Mesothelial cell of epicardium (in vitro differentiated cells): Measurements from ENCODE around the gene ASPDH. TPM values are rescaled to one million over a fixed set of nuclear protein-coding genes. Genes with fewer than 3 reads are reported as not detected.

Experiments used
- DNase-seq, 2 experiments: peaks; one replicate each; pipeline ENCODE4 v3.0.0; 2021; ENCODE audit warnings: low spot score in 2 of 2; ENCODE audit not compliant: unreplicated experiment in 2 of 2
- H3K27ac Mint-ChIP-seq: 2 replicates; pipeline ENCODE4 v1.8.0; 2021; ENCODE audit warnings: mixed read lengths
- H3K27me3 Mint-ChIP-seq: 2 replicates; pipeline ENCODE4 v1.8.0; 2021; ENCODE audit warnings: low read depth, mixed read lengths
- H3K36me3 Mint-ChIP-seq: 2 replicates; pipeline ENCODE4 v1.8.0; 2021; ENCODE audit warnings: mixed read lengths
- H3K4me1 Mint-ChIP-seq: 2 replicates; pipeline ENCODE4 v1.8.0; 2021; ENCODE audit warnings: mixed read lengths
- H3K4me3 Mint-ChIP-seq: 2 replicates; pipeline ENCODE4 v1.8.0; 2021; ENCODE audit warnings: mild to moderate bottlenecking, moderate library complexity, mixed read lengths
- H3K9me3 Mint-ChIP-seq: 2 replicates; pipeline ENCODE4 v1.8.0; 2021; ENCODE audit warnings: mixed read lengths
- total RNA-seq: library from RNA; stranded (reverse); gene quantifications from 3 replicates; pipeline ENCODE4 v1.2.1, GENCODE V29; 2021
- TF ChIP-seq, protein P1 (sequence below): fragments of 200-600 bp; sonication (generic); IDR thresholded peaks from one replicate; pipeline ENCODE4 v1.5.0; 2021; ENCODE audit warnings: antibody characterized with exemption; ENCODE audit not compliant: unreplicated experiment

Gene ASPDH
- total RNA-seq, 1 donor from 2014 or later = not detected

DNA sequence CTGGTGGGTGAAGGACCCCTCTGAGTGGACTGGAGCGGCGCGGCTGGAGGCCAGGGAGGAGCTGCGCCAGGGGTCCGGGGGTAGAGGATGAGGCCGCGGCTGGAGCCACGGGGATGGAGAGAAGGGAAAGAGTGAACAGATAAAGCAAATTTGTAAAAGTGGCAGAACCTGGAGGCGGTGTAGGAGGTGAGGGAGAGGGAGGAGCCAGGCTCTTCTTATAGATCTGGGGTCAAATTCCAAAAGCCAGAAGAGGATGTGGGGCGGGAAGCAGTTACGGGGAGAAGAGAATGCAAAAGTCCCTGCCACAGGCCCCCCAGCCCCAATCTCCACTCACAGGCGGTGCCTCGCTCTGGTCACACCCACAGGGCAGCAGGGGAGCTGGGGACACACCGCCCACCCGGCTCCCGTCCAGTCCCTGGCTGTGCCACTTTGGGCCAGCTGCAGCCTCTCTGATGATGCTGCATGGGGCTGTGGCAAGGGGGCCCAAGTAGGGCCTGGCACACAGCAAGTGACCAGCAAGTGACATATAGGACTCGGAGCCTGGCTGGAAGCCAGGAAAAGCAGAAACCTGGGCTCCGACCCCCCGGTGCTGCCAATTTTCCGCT, 43.4 kb upstream of the ASPDH start:
- no peaks in the 10 kb centered on the region for H3K9me3 Mint-ChIP-seq
- H3K27ac Mint-ChIP-seq = no peak overlapping the region
- H3K4me3 Mint-ChIP-seq = peak overlapping the region; percentile 91
- peaks cover 14% of the 10 kb centered on the region for H3K4me1 Mint-ChIP-seq
- TF ChIP-seq, protein P1, sequence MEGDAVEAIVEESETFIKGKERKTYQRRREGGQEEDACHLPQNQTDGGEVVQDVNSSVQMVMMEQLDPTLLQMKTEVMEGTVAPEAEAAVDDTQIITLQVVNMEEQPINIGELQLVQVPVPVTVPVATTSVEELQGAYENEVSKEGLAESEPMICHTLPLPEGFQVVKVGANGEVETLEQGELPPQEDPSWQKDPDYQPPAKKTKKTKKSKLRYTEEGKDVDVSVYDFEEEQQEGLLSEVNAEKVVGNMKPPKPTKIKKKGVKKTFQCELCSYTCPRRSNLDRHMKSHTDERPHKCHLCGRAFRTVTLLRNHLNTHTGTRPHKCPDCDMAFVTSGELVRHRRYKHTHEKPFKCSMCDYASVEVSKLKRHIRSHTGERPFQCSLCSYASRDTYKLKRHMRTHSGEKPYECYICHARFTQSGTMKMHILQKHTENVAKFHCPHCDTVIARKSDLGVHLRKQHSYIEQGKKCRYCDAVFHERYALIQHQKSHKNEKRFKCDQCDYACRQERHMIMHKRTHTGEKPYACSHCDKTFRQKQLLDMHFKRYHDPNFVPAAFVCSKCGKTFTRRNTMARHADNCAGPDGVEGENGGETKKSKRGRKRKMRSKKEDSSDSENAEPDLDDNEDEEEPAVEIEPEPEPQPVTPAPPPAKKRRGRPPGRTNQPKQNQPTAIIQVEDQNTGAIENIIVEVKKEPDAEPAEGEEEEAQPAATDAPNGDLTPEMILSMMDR = no peak
- no peak for DNase-seq
- H3K27me3 Mint-ChIP-seq = peaks cover 89% of the 10 kb centered on the region
- H3K36me3 Mint-ChIP-seq = no peaks in the 10 kb centered on the region

DNA sequence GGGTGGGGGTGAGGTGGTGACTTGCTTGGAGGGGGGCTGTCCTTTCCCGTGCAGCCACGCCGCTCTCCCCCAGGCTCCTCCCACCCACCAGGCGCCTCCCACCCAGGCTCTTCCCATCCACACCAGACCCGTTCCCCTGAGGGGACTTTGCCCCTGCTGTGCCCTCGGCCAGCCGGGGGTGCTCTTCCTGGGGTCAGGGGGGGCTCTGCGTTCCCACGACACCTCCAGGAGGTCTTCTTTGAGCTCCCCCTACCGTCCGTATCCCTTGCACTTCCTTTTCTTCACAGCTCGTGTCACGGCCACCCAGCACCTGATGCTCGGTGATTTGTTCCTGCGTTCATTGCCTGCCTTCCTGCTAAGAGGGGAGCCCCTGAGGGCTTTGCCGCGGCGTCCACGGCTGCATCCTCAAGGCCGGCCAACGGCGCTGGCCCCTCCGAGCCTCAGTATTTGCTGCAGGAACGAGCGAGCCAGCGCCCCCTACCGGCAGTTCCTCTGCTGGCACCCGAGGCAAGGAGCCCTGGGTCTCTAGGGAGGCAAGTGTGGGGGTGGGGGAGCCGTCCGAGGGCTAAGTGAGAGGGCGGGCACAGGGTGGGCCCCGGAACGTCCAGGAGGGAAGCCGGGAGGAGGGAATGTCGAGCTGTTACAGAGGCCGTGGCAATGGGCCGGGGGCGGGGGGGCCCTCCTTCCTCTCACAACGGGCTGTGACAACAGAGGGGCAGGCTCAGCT, 42.7 kb upstream of the ASPDH start:
- no peaks in the 10 kb centered on the region for H3K9me3 Mint-ChIP-seq
- DNase-seq = peak; percentile 82 to 92
- H3K36me3 Mint-ChIP-seq = no peaks in the 10 kb centered on the region
- peak overlapping the region; percentile 87 for H3K27ac Mint-ChIP-seq
- TF ChIP-seq, protein P1 = peak; percentile 95
- peaks cover 93% of the 10 kb centered on the region for H3K27me3 Mint-ChIP-seq
- H3K4me3 Mint-ChIP-seq = peak overlapping the region; percentile 91
- H3K4me1 Mint-ChIP-seq = peaks cover 17% of the 10 kb centered on the region

DNA sequence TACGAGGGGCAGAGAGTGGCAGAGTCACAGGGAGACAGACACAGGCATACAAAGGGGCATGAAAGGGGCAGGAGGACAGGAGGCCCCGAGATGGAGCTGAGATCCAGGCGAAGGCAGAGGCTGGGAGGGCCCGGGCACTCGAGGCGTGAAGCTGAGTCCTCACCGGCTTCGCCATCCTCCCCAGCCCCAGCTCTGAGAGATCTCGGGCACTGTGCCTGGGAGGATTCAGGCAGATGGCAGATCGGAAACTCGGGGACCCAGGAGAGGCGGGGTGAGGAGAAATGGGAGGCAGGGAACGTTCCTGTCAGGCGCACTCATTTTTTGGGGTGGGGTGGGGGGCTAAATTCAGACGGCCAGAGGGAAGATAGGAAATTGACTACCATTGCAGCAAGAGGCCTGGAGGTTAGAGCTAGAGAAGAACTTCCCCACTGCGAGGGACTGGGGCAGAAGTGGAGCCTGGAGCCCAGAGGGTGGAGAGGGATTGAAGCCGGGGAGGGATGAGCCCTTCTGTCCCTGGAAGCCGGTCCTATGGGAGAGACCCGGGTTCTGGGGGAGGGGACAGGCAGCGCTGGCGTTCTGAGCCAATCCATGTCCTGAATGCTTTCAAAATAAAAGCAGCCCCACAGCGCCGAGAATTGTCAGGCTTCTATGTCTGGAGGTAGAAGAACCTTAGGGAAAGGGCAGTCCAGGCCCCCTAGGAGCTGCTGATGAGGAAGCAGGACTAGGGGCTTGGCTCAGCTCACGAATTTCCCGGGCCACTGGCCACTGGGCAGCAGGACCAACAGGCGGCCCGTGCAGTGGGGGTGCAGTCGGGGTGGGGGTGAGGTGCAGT, 42.0 kb upstream of the ASPDH start:
- Mint-ChIP-seq H3K27me3 (peaks cover 89% of the 10 kb centered on the region), H3K36me3 (no peaks in the 10 kb centered on the region), H3K4me1 (peaks cover 17% of the 10 kb centered on the region), H3K27ac (no peak overlapping the region), H3K4me3 (peak overlapping the region; percentile 91), H3K9me3 (no peaks in the 10 kb centered on the region)
- DNase-seq = no peak
- TF ChIP-seq, protein P1 = no peak

DNA sequence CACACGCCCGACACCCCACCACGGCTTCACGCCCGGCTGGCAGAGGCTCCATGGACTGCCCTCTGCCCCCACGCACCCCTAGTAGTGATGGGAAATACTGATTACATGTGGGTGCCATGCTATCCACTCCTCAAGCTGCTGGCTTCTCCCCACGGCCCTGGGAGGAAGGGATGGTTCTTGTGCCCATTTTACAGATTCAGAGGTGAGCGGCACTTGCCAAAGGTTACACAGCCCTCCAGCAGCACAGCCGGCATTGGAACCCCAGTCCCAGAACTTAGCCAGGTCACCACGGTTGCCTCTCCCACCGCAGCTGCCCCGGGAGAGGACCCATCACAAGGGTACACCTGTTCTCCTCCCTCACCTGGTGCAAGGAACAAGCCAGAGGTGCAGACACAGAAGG, 41.3 kb upstream of the ASPDH start:
- TF ChIP-seq, protein P1 = no peak
- DNase-seq = no peak
- H3K4me3 Mint-ChIP-seq = no peak overlapping the region
- H3K9me3 Mint-ChIP-seq = no peaks in the 10 kb centered on the region
- peaks cover 20% of the 10 kb centered on the region for H3K4me1 Mint-ChIP-seq
- H3K27me3 Mint-ChIP-seq = peaks cover 90% of the 10 kb centered on the region
- no peak overlapping the region for H3K27ac Mint-ChIP-seq
- no peaks in the 10 kb centered on the region for H3K36me3 Mint-ChIP-seq

DNA sequence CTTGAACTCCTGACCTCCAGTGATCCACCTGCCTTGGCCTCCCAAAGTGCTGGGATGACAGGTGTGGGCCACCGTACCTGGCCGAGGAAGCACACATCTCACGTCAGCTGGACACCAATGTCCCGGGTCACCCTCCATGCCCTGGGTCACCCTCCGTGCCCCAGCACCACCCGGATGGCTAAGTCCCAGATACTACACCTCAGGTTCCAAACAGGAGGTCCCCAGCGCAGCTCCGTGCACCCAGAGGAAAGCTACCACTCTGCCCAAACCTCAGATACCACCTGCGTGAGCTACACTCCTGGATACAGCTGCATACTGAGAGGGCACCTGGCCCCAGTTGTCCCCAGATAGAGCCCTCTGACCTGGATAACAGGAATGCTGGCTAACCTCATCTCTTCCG, 40.5 kb upstream of the ASPDH start:
- Mint-ChIP-seq H3K36me3 (no peaks in the 10 kb centered on the region), H3K27me3 (peaks cover 90% of the 10 kb centered on the region), H3K9me3 (no peaks in the 10 kb centered on the region), H3K4me3 (no peak overlapping the region), H3K27ac (no peak overlapping the region), H3K4me1 (peaks cover 20% of the 10 kb centered on the region)
- TF ChIP-seq, protein P1 = no peak
- DNase-seq = no peak
